ENCODE results near the gene CXorf38.
"Not testable (repeated sequence)": the region's sequence is repeated elsewhere in the genome, so short reads cannot be mapped to it uniquely, and the experiment has no call there.

The CXorf38 gene

DNA sequence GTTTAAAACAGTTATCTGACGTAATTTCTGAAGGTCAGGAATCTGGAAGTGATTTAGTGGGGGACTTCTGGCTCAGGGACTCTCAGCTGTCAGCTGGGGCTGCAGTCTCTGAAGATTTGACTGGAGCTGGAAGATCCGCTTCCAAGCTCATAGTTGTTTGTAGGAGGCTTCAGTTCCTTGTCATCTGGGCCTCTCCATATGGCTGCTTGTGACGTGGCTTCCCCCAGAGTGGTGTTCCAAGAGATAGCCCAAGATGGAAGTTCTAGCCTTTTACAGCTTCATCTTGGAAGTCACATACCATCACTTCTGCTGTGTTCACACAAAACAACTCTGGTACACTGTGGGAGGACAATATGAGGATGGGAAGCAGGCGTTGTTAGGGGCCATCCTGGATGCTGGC, 22.1 kb downstream of the CXorf38 start:
- no peak for DNase-seq

DNA sequence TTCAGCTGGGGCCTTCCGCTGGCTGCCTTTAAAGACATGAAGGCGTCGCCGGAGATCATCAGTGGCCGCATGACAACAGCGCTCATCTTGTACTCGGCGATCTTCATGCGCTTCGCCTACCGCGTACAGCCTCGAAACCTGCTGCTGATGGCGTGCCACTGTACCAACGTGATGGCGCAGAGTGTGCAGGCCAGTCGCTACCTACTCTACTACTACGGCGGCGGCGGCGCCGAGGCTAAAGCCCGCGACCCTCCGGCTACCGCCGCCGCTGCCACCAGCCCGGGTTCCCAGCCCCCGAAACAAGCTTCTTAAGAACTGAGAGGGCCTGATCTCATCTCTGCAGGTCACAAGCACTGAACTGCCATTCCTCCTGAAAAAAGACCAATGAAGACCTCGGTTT, 23.7 kb downstream of the CXorf38 start:
- no peak for DNase-seq

DNA sequence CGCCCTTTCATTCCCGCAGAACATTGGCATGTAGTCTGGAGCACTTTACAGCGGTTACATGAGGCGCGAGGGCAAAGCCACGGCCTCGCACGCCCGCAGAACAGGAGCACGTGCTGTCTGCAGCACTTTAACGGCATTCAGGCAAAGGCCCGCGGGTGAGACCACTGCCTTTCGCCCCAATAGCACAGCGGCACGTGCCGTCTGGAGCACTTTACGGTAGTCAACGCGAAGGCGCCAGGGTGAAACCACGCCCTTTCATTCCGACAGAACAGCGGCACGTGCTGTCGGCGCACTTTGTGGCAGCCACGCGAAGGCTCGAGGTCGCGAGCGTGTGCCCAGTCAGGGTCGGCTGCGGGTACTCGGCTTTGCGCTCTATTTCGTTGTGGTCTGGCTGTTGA, 24.2 kb downstream of the CXorf38 start, which contains the start of gene MPC1L:
TSS of gene MPC1L (plus strand) at position 290 of the 398 bp plus-strand sequence. CDS start 138 bp downstream, outside the sequence.
- no peak for DNase-seq

DNA sequence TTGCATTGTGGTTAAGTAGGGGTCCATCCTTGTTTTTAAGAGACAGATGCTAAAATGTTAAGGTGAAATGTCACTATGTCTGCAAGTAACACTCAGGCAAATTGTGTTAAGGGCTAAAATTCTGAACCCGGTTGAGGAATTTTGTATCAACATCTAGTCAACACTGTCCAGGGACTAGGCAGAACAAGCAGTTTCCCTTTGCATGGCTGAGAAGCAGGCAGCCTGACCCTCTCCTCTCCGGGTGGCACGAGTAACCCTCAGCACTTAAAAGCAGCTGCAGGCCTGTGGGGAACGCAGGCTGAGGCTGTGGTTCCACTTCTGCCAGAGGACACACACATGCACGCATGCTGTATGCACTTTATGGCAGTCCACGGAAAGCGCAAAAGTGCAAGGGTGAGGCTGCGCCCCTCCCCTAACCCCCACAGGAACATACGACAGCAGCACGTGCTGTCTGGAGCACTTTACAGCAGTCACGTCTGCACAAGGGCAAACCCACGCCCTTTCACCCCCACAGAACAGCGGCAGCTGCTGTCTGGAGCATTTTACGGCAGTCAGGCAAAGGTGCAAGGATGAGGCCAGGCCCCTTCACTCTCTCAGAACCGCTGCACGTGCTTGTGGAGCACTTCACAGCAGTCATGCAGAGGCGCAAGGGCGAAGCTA, 24.8 kb downstream of the CXorf38 start:
- no peak for DNase-seq

DNA sequence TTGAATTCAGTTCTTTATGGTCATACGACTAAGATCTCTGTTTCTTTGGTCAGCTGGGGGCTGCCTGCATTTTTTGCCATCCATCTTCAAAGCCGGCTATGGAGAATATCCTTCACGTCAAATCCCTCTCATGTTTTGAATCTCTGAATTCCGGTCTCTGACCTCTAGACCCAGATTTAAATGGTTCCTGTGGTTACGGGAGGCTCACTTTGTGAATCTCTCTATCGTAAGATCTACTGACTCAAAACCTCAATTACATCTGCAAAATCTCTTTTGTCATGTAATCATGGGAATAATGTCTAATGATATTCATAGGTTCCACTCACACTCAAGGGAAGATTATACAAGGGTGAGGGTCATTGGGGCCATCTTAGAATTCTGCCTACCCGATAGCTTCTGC, 29.8 kb downstream of the CXorf38 start:
- DNase-seq: no peak

DNA sequence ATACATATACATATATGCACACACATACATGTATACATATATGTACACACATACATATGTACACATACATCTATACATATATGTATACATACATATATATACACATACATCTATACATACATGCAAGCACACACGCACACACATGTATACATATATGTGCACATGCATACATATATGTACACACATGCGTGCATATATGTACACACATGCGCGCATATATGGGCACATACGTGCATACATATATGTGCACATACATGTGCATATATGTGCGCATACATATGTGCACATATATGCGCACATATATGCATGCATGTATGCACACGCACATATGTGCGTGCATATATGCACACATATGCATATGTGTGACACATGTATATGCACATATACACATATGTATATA, 31.4 kb downstream of the CXorf38 start:
- no peak for DNase-seq

DNA sequence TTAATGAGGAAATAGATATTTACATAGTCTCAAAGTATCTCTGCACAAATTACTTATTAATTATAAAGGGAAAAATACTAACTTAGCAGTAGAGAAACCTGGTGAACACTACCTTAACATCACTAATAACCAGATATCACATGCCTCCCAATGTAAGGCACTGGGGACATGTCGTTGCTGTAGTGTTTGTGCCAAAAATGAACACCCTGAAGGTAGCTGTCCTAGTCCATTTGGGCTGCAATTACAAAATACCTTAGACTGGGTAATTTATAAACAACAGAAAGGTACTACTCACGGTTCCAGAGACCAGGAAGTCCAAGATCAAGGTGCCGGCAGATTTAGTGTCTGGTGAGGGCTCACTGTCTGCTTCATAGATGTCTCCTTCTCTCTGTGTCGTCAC, 34.9 kb downstream of the CXorf38 start:
- no peak for DNase-seq

DNA sequence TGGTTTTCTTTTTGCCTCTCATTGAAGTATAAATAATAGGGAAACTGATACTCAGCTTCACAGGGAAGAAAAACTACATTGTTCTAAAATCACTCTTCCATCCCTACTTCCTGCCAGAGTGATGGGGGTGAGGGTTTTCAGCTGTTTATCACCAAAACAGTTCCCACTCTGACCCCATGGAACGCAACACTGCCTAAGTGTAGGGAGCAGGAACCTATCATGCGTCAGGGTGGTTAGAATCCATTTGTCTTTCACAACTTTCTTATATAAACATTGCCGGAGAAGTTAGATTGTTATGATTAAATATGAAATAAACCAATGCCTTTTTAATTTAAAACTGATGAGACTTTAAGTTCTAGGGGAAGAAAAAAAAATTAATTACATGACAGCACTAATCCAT, 40.0 kb downstream of the CXorf38 start:
- DNase-seq: no peak

DNA sequence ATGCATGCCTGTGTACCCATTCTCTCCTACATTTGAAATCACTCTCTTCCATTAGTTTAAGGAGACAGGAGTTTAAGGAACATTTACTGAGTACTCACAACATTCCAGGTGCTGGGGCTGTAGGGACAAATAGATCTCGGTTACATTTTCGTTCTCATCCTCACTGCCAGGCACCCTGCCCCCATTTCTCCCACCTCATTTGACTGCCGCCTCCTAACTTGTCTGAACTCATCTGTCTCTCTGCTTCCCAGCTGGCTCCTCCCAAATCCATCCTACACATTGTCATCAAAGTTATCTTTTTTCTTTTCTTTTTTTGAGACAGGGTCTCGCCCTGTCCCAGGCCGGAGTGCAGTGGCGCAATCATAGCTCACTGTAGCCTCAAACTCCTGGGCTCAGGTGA, 43.9 kb downstream of the CXorf38 start:
- DNase-seq: no peak

DNA sequence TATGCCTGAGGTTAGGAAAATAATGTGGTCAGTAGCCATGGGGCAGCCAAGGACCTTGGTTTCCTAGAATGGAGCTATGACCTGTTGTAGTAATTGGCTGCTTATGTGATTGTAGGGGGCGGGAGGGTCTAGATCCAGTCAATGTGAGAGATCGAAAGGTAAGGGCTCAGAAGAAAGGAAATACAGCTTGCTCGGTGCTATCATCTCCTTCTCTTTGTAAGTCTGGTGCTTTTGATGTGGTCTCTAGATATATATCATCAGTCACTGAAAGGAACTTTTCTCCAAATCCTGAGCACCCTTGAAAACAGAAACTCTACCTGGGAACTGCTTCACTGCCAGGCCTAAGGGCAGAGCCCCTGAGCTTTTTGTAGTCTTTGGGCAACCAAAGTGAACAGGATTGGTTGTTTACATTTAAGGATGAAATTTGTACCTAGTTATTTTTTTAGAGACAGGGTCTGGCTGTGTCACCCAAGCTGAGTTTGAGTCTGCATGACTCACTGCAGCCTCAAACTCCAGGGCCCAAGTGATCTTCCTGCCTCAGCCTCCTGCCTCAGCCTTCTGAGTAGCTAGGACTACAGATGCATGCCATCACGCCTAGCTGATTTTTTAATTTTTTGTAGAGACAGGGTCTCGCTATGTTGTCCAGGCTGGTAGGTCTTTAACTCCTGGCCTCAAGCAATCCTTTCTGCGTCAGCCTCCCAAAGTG, 57.6 kb downstream of the CXorf38 start:
- not testable (repeated sequence) for DNase-seq

DNA sequence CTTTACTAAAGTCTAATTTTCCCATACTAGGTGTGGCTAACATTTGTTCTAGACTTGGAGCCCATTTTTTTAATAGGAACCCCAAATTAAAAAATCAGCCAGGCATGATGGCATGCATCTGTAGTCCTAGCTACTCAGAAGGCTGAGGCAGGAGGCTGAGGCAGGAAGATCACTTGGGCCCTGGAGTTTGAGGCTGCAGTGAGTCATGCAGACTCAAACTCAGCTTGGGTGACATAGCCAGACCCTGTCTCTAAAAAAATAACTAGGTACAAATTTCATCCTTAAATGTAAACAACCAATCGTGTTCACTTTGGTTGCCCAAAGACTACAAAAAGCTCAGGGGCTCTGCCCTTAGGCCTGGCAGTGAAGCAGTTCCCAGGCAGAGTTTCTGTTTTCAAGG, 59.7 kb downstream of the CXorf38 start:
- not testable (repeated sequence) for DNase-seq

DNA sequence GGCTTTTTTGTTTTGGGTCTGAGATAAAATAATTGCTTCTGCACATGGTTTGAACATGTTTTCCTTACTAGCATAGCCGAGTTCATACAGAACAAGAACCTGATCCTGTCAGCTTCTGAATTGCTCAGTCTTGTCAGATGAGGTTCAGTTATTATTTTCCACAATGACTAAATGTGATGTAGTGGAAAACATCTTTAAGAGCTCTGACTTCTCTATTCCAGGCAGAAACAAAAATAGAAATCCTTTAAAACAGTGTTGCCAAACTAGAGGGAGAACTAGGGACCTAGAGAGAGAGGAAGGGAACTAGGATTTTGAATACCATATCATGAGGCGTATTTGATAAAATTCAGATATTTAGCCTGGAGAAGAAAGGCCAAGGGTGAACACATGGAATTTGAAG, 64.5 kb downstream of the CXorf38 start:
- DNase-seq: no peak

DNA sequence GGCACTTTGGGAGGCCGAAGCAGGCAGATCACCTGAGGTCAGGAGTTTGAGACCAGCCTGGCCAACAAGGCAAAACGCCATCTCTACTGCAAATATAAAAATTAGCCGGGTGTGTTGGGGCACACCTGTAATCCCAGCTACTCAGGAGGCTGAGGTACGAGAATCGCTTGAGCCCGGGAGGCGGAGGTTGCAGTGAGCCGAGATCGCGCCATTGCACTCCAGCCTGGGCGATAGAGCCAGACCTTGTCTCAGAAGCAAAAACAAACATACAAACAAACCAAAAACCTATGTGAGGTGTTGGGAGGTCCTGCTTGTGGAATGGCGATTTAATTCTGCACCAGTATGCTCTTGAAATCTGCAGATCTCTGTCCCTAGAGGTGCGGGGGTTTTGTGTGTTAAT, 65.2 kb downstream of the CXorf38 start:
- not testable (repeated sequence) for DNase-seq

DNA sequence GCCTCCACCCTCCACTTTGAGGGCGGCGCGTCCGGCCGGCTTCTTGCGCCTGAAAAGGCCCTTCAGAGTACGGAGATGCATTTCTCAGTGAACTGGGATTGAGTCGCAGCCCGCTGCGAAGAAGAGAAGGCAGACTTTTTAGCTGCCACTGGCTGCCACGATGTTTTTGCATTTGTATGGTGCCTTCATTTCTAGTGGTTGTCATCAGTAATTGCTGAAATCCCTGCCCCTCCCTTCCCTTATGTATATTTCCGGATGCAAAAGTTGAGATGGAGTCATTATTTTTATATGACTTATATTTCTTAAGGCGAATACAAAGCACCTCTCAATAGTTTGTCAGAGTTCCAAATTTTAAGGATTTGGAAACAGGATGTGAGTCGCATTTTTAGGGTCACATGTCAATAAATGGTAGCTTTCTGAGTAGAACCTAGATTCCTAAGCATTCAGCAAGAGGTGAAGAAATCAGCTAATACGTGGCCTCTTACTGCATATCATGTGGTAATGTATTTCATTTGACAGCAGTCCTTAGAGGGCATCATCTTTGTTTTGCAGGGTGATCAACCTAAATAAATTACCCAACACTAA, 65.9 kb downstream of the CXorf38 start:
- no peak for DNase-seq

DNA sequence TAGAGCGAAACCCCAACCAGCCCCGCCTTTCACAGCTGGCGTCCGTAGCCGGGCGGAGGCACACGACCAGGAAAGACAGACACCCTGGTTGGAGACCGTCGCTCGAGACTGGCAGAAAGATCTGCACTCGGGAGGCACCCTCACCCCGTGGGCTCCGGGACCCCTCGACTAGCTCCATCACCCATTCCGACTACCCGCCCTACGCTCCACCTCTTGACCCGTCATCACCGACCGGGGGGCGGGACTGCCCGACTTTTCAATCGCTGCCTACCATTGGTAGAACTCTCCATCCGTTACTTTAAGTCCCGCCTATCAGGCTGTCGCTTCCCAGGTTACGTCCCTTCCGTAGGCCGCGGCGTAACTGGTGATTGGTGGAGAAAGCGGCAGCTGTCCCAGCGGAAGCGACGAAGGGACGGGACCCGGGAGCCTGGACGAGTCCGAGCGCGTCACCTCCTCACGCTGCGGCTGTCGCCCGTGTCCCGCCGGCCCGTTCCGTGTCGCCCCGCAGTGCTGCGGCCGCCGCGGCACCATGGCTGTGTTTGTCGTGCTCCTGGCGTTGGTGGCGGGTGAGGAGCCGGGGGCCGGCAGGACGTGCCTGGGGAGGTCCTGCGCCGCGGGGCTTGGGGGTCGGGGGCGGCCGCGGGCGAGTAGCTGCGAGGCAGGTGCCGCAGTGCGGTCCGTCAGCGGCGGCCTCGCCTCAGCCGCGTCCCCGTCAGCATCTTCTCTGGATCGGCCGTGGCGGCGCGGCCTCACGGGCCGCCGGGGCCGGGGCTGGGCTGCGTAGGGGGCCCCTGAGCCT, 66.6 kb downstream of the CXorf38 start, which contains the start of gene ATP6AP2:
TSS of gene ATP6AP2 (plus strand) at position 434 of the 799 bp plus-strand sequence. CDS start at position 530, 96 bp downstream.
- peak; percentile 88 for DNase-seq

DNA sequence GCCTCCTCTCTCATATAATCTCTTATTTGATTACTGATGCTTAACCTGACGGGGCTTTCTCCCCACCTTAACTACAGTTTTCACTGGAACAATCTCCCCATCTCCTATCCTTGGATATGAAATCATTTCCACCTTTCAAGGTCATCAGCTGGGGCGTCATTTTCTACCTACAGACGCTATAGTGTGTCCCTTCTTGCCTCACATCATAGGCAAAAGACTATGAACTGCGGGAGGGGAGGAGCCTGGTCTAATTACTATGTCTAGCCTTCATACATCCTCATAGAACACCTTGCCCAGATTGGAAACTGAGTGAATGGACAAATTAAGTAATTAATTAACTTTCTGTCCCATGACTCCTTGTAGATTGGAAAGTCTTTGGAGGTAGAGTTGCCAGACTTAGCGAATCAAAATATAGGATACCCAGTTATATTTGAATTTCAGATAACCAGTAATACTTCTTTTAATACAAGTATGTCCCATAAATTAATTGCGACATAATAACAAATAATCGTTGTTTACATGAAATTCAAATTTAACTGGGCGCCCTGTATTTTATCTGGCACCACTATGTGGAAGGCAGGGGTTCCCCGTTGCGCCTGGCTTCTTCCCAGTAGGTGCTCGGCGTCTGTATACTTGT, 67.3 kb downstream of the CXorf38 start:
- DNase-seq: no peak

DNA sequence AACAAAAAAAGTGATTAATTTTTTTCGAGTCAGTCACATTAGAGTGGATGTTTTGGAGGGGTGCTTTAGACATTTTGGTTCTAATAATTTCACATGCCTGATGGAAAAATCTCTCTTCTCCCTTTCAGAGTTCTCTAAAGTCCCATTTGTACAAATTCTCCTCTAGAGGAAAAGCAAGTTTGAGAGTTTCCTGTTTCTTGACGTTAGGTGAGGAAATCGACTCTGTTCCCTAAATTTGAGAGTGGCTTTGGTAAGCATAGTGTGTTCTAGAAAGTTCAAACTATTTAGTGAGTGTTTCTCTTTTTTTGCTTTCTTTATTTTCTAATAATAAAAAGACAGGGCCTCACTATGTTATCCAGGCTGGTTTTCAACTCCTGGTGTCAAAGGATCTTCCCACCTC, 68.2 kb downstream of the CXorf38 start:
- DNase-seq: no peak

DNA sequence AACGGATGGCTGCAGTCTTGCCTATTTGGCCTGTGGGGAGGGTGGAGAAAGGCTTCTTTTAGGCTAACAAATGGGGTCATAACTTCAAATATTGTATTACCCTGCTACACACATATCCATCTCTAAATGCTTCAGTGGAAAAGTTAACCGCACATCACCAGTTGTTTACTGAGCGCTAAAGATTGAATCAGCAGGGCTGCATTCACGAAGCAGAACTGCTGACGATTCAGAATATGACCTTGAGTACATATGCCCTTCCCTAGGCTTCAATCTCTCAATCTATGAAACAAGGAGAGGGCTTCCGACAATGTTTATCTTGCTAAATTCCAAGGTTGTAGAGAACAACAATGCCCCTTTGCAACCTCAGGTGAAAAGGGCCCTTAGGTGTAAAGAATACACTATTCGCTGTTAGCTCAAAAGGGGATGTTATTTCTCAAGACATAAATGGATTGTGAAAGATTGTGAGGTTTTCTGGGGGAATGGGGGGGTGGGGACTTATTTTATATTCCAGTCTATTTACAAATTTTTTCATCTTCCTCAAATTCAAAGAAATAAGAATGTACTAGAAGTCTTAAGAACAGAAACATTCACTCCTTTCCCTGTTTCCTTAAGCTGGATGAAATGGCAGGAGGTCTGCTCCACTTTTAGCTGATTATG, 69.2 kb downstream of the CXorf38 start:
- DNase-seq: peak; percentile 18
